Aorta (tissue), 5 donors: ENCODE data around the gene OR4D11. TPM values are rescaled to one million over a fixed set of nuclear protein-coding genes. Genes with fewer than 3 reads are reported as not detected.

Source experiments
- ATAC-seq: fragments of 200-7000 bp; cut with Tn5 transposase; one replicate; pipeline ENCODE4 v1.9.1; 2022; ENCODE audit warnings: moderate library complexity; ENCODE audit not compliant: low FRiP score
- DNase-seq, 2 donors: peaks; one replicate each; pipeline ENCODE4 v3.0.0-alpha.2; 2020
- H3K27ac ChIP-seq, 2 donors: one replicate each; pipeline ENCODE4 v1.5.1; 2013; ENCODE audit warnings: low read length in 2 of 2, mild to moderate bottlenecking in 2 of 2, moderate library complexity in 2 of 2, control low read depth in 1 of 2, inconsistent platforms in 1 of 2, low read depth in 1 of 2
- H3K27me3 ChIP-seq, 2 donors: one replicate each; pipeline ENCODE4 v1.6.1; 2013; ENCODE audit warnings: control low read depth in 1 of 2, low read length in 1 of 2, mild to moderate bottlenecking in 1 of 2, moderate library complexity in 1 of 2; ENCODE audit not compliant: insufficient read depth in 2 of 2, control insufficient read depth in 1 of 2
- H3K36me3 ChIP-seq, 2 donors: one replicate each; pipeline ENCODE4 v1.6.1; 2013; ENCODE audit warnings: control low read depth in 1 of 2, low read length in 1 of 2, mild to moderate bottlenecking in 1 of 2; ENCODE audit not compliant: insufficient read depth in 2 of 2, control insufficient read depth in 1 of 2
- H3K4me1 ChIP-seq, 2 donors: one replicate each; pipeline ENCODE4 v1.6.1; 2013; ENCODE audit warnings: low read length in 2 of 2, control low read depth in 1 of 2, mild to moderate bottlenecking in 1 of 2, moderate library complexity in 1 of 2; ENCODE audit not compliant: insufficient read depth in 2 of 2, control insufficient read depth in 1 of 2
- H3K4me3 ChIP-seq, 2 donors: one replicate each; pipeline ENCODE4 v1.5.1; 2013; ENCODE audit warnings: low read length in 2 of 2, control low read depth in 1 of 2, mild to moderate bottlenecking in 1 of 2
- H3K9me3 ChIP-seq: one replicate; pipeline ENCODE4 v1.6.1; 2013; ENCODE audit warnings: mild to moderate bottlenecking, low read length; ENCODE audit not compliant: control insufficient read depth
- WGBS, 2 donors: extraction: QIAGEN DNeasy Blood & Tissue Kit; methylation state at CpG; one replicate each; pipeline ENCODE4 v1.1.7; 2013; 5-methylcytosine and 5-hydroxymethylcytosine counted together
- intact Hi-C, 2 donors: fragments of 100-400 bp; cut with DNase I; formaldehyde crosslinking; loops; one replicate each; pipeline versions ENCODE4 v1.14.2 to v1.15.0; 2022
- long read RNA-seq, 2 donors: library from polyadenylated mRNA; unstranded; transcript quantifications; one replicate each; pipeline ENCODE4 v2.0.0, GENCODE V29; 2020 to 2021
- polyA plus RNA-seq, 2 donors: library from polyadenylated mRNA; stranded (reverse); fragments of 200-250 nt; gene quantifications; one replicate each; pipeline ENCODE4 v1.2.3, GENCODE V29; 2013
- total RNA-seq, 2 donors: library from RNA; stranded (reverse); fragmentation: NEBNext Ultra II Directional; extraction: Animal tissue kit (Norgen Biotek cat#: 25700); gene quantifications; one replicate each; pipeline ENCODE4 v1.2.1, GENCODE V29; 2021
- donor health status: healthy with polysubstance abuse.
- donor health status: Bipolar disorder and iron deficiency.
- donor health status: DM: no; HTN: no; CAD: no.
- donor health status: DM: no; HTN: no; CAD: no.
- donor health status: DM: yes; HTN: yes; CAD: no.

OR4D11 gene
- total RNA-seq: not detected
- polyA plus RNA-seq: not detected
- long read RNA-seq, donor 1: 0 reads
- long read RNA-seq, donor 2: 0 reads

DNA sequence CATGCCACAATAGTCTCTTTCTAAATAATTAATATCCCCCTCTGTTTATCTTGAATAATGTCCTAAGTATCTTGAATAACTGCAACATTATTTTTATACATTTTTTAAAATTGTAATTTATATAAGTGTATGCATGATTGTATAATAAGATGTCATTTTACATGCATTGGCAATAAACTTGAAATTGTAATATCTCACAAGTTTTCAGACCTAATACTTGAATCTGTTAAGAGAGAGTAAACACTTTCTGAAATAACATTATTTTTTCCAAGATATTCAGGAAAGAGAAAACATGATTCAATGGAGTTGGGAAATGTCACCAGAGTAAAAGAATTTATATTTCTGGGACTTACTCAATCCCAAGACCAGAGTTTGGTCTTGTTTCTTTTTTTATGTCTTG lies at the start of gene OR4D11:
Gene OR4D11 (plus strand): TSS at position 301 of the 400 bp plus-strand sequence. CDS start 0 bp downstream, at position 301.
- no peak for DNase-seq
- no peaks in the 10 kb centered on the region for H3K4me1 ChIP-seq
- H3K9me3 ChIP-seq: peaks cover 2% of the 10 kb centered on the region
- no peak within 1 kb of the TSS for H3K4me3 ChIP-seq
- no peaks in the 10 kb centered on the region for H3K27me3 ChIP-seq
- no peak for ATAC-seq
- H3K36me3 ChIP-seq: no peaks in the 10 kb centered on the region
- H3K27ac ChIP-seq: no peak within 1 kb of the TSS
- intact Hi-C loops: no loop called here

DNA sequence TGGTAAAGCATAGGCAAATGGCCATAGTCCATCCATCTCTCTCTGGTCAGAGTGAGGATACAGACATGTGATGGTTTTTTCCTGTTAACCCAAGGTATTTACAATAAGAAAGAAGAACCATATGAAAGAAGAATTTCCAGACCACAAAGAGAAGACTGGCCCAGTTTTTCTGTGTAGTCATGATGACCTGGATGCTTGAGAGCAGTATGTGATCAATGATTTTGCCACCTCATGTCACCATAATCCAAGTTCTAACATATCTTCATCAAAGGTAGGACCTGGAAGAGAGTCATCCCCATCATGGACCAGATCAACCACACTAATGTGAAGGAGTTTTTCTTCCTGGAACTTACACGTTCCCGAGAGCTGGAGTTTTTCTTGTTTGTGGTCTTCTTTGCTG lies 46.7 kb upstream of the OR4D11 start, which contains the start of gene OR4D6:
Gene OR4D6 (plus strand): TSS at position 301 of the 400 bp plus-strand sequence. CDS start 0 bp downstream, at position 301.
- Histone ChIP-seq H3K27me3 (peaks cover 0 to 1% of the 10 kb centered on the region in 2 donors), H3K4me3 (no peak within 1 kb of the TSS), H3K4me1 (no peaks in the 10 kb centered on the region), H3K27ac (no peak within 1 kb of the TSS), H3K9me3 (peaks cover 1% of the 10 kb centered on the region), H3K36me3 (no peaks in the 10 kb centered on the region)
- WGBS, 2 donors: 81 to 83% methylated on average over 2 of the region's 2 CpGs
- DNase-seq (no peak), ATAC-seq (no peak)
- intact Hi-C loops: no loop called here

- peaks cover 0 to 1% of the 10 kb centered on the region in 2 donors for H3K27me3 ChIP-seq
- intact Hi-C loops: no loop called here
Measured at GRCh38 chr11:59459916-59460315, 43.5 kb upstream of the OR4D11 start.

GRCh38 chr11:59463190-59463641 lies 40.2 kb upstream of the OR4D11 start:
- no peak overlapping the region for H3K4me3 ChIP-seq
- DNase-seq (no peak), ATAC-seq (peak; percentile 54)
- H3K27me3 ChIP-seq: peaks cover 0 to 1% of the 10 kb centered on the region in 2 donors
- 8 to 13% methylated on average over 5 of the region's 5 CpGs for WGBS, 2 donors
- H3K36me3 ChIP-seq: no peaks in the 10 kb centered on the region
- no peaks in the 10 kb centered on the region for H3K4me1 ChIP-seq
- H3K27ac ChIP-seq: no peak overlapping the region
- no peaks in the 10 kb centered on the region for H3K9me3 ChIP-seq
- intact Hi-C loops: no loop called here

More at GRCh38 chr11:59459916-59460315, 43.5 kb upstream of the OR4D11 start:
- no peak overlapping the region for H3K4me3 ChIP-seq
- WGBS, 2 donors: 57 to 64% methylated on average over 3 of the region's 3 CpGs
- no peak overlapping the region for H3K27ac ChIP-seq
- DNase-seq (no peak), ATAC-seq (no peak)
- no peaks in the 10 kb centered on the region for H3K36me3 ChIP-seq
- H3K9me3 ChIP-seq: no peaks in the 10 kb centered on the region
- no peaks in the 10 kb centered on the region for H3K4me1 ChIP-seq

DNA sequence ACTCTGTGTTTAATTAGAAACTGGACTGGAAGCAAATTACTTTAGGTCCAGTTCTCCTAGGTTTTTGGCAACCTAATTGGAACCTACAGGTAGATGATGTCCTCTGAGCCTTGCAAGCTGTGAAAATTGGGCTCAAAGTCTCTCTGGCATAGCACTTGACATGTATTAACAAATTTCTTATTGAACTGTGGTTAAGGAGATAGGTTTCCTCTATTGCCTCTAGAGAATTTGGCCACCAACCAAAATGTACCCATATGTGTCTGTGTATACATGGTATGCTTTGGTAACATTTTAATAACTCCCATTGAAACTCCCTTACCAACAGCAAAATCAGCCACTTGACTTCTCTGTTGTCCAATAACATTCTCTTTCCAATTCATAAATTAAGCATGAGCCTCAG lies 30.4 kb upstream of the OR4D11 start, which contains the start of gene OR4D10:
Gene OR4D10 (plus strand): TSS at position 301 of the 400 bp plus-strand sequence. CDS start 4,115 bp downstream, outside the sequence.
- H3K27ac ChIP-seq: no peak within 1 kb of the TSS
- DNase-seq (no peak), ATAC-seq (no peak)
- H3K4me1 ChIP-seq: no peaks in the 10 kb centered on the region
- no peaks in the 10 kb centered on the region for H3K36me3 ChIP-seq
- H3K4me3 ChIP-seq: no peak within 1 kb of the TSS
- no peaks in the 10 kb centered on the region for H3K27me3 ChIP-seq
- H3K9me3 ChIP-seq: no peaks in the 10 kb centered on the region
- intact Hi-C loops: no loop called here

DNA sequence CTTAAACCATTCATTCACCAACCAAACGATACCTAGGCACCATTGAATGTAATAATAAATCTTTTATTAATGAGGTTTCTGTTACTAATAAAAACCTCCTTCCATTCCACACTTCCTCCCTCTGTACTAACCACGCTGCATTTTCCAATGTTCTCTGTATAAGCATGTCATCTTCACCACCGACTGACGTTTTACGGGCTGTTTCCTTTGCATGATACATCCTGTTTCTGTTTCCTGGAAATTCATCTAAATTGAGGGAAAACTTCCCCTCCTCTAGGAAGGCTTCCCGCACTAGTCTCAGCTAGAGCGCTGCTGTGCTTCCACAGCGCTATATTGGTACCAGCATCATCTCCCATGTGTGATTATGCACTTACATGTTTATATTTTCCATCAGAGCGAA lies 28.2 kb upstream of the OR4D11 start:
- Histone ChIP-seq H3K27me3 (peaks cover 0 to 1% of the 10 kb centered on the region in 2 donors), H3K9me3 (no peaks in the 10 kb centered on the region), H3K27ac (no peak overlapping the region), H3K4me3 (no peak overlapping the region), H3K4me1 (no peaks in the 10 kb centered on the region), H3K36me3 (no peaks in the 10 kb centered on the region)
- intact Hi-C loops: no loop called here
- ATAC-seq (no peak), DNase-seq (no peak)
- WGBS, 2 donors: 67 to 69% methylated on average over 9 of the region's 9 CpGs

- H3K27ac ChIP-seq: no peak overlapping the region
- H3K4me3 ChIP-seq: no peak overlapping the region
- no peaks in the 10 kb centered on the region for H3K36me3 ChIP-seq
- intact Hi-C loops: no loop called here
- DNase-seq: no peak
- H3K9me3 ChIP-seq: no peaks in the 10 kb centered on the region
- H3K4me1 ChIP-seq: no peaks in the 10 kb centered on the region
- no peak for ATAC-seq
- H3K27me3 ChIP-seq: peaks cover 0 to 1% of the 10 kb centered on the region in 2 donors
Measured at GRCh38 chr11:59479906-59480305, 23.5 kb upstream of the OR4D11 start.

DNA sequence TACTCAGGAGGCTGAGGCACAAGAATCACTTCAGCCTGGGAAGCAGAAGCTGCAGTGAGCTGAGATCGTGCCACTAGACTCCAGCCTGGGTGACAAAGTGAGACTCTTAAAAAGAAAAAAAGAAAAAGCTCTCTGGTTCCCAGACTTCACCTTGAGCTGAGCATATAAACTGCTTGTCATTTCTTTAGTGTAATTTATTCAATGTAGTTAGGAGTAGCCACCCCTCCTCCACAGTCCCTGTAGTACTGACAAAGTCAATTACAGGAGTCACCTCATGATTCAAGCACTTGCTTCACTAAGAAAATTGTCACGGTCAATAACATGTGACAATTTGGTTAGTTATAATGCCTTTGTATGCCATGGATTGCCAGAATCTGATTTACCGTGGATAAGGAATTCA lies 23.0 kb upstream of the OR4D11 start:
- Histone ChIP-seq H3K27ac (no peak overlapping the region), H3K27me3 (peaks cover 0 to 1% of the 10 kb centered on the region in 2 donors), H3K4me3 (no peak overlapping the region), H3K36me3 (no peaks in the 10 kb centered on the region), H3K4me1 (no peaks in the 10 kb centered on the region), H3K9me3 (no peaks in the 10 kb centered on the region)
- no peak for ATAC-seq
- intact Hi-C loops: no loop called here
- DNase-seq: no peak
- 73 to 80% methylated on average over 3 of the region's 3 CpGs for WGBS, 2 donors

DNA sequence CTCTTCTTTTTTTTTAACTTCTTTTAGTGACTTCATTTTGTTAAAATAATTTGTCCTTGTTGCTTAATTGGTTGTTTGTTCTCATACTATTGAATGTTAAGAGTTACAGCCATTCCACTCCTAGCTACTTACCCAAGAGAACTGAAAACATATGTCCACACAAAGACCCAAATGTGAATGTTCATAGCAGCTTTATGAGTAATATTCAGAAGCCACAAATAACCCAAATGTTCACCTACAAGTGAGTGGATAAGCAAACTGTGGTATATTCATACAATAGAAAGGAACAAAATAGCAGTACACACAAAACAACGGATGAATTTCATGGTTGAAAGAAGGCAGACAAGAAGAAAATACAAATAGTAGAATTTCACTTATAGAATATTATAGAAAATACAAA lies 1.4 kb upstream of the OR4D11 start:
- WGBS, 2 donors: 61 to 91% methylated on average over 1 of the region's 1 CpG
- H3K4me1 ChIP-seq: no peaks in the 10 kb centered on the region
- no peaks in the 10 kb centered on the region for H3K27me3 ChIP-seq
- no peak overlapping the region for H3K4me3 ChIP-seq
- peaks cover 2% of the 10 kb centered on the region for H3K9me3 ChIP-seq
- H3K36me3 ChIP-seq: no peaks in the 10 kb centered on the region
- ATAC-seq: no peak
- DNase-seq: no peak
- H3K27ac ChIP-seq: no peak overlapping the region
- intact Hi-C loops: no loop called here
